Endothelial cell of umbilical vein (primary cell): ENCODE data around the gene RGS9.

Experiments used
- POLR2A ChIP-seq: IDR thresholded peaks from 2 replicates; pipeline ENCODE4 v1.6.1; 2012; ENCODE audit warnings: low read depth, mild to moderate bottlenecking, control low read depth, low read length
- POLR2AphosphoS5 ChIP-seq: IDR thresholded peaks from 2 replicates; pipeline ENCODE4 v1.6.1; 2012; ENCODE audit warnings: low read depth, mild to moderate bottlenecking, control low read depth, low read length, moderate library complexity; ENCODE audit not compliant: insufficient read depth
- TF ChIP-seq, protein P1 (sequence below), 2 donors: IDR thresholded peaks; 1 replicate in 1 of 2; 2 replicates in 1 of 2; pipeline ENCODE4 v1.5.1; 2011; ENCODE audit warnings: low read length in 2 of 2, mild to moderate bottlenecking in 2 of 2, moderate library complexity in 2 of 2, control low read depth in 1 of 2, inconsistent platforms in 1 of 2, low read depth in 1 of 2; ENCODE audit not compliant: insufficient read depth in 1 of 2; ENCODE audit errors: extremely low read depth in 1 of 2
- TF ChIP-seq, protein P2 (sequence below): IDR thresholded peaks from 2 replicates; pipeline ENCODE4 v1.6.1; 2011; ENCODE audit not compliant: insufficient read depth, insufficient read length

DNA sequence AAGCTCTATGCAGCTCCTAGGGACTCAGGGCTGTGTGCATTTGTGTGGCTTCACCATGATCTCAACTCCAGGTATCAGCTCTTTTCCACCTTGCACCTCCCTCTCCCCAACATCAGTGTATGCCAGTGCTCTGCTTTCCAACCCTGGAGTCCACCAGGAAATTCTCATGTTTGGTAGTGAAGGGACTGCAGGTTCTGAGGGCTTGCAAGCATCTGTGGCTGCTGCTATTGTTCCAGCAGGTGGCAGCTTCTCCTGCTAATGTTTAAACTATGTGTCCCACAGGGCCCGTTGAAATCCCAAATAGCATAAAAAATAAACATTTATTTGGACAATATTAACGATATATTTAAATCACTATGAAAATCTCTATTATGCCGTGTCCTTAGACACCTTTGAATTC, 82.0 kb downstream of the RGS9 start:
- TF ChIP-seq POLR2AphosphoS5 (no peak), POLR2A (no peak)
- TF ChIP-seq, protein P1, sequence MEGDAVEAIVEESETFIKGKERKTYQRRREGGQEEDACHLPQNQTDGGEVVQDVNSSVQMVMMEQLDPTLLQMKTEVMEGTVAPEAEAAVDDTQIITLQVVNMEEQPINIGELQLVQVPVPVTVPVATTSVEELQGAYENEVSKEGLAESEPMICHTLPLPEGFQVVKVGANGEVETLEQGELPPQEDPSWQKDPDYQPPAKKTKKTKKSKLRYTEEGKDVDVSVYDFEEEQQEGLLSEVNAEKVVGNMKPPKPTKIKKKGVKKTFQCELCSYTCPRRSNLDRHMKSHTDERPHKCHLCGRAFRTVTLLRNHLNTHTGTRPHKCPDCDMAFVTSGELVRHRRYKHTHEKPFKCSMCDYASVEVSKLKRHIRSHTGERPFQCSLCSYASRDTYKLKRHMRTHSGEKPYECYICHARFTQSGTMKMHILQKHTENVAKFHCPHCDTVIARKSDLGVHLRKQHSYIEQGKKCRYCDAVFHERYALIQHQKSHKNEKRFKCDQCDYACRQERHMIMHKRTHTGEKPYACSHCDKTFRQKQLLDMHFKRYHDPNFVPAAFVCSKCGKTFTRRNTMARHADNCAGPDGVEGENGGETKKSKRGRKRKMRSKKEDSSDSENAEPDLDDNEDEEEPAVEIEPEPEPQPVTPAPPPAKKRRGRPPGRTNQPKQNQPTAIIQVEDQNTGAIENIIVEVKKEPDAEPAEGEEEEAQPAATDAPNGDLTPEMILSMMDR (IDR thresholded peaks at IDR 0.05; ENCODE audit: extremely low read depth in 1 of 2, insufficient read depth in 1 of 2, low read depth in 1 of 2, low read length in 2 of 2): peak in 1 of 2 donors; percentile 21
- TF ChIP-seq, protein P2, sequence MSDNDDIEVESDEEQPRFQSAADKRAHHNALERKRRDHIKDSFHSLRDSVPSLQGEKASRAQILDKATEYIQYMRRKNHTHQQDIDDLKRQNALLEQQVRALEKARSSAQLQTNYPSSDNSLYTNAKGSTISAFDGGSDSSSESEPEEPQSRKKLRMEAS: no peak
